ENCODE data around the gene MRPL53.

The MRPL53 gene
- long read RNA-seq, donor 1, transcript MRPL53-201 (3 exons, 1,162 nt): major isoform, 84 of 90 reads
- long read RNA-seq, donor 1, partial matches to known transcripts: 0 of 90 reads
- long read RNA-seq, donor 1, other reads (novel, unspliced or antisense): 0 of 90 reads
- long read RNA-seq, donor 2, transcript MRPL53-201 (3 exons, 1,162 nt): major isoform, 44 of 53 reads
- long read RNA-seq, donor 2, partial matches to known transcripts: 6 of 53 reads
- long read RNA-seq, donor 2, other reads (novel, unspliced or antisense): 0 of 53 reads
- long read RNA-seq, donor 3, transcript MRPL53-201 (3 exons, 1,162 nt): major isoform, 30 of 33 reads
- long read RNA-seq, donor 3, partial matches to known transcripts: 0 of 33 reads
- long read RNA-seq, donor 3, other reads (novel, unspliced or antisense): 0 of 33 reads
- long read RNA-seq, donor 4, transcript MRPL53-201 (3 exons, 1,162 nt): major isoform, 36 of 44 reads
- long read RNA-seq, donor 4, partial matches to known transcripts: 5 of 44 reads
- long read RNA-seq, donor 4, other reads (novel, unspliced or antisense): 0 of 44 reads
- long read RNA-seq, donor 5, transcript MRPL53-201 (3 exons, 1,162 nt): major isoform, 70 of 76 reads
- long read RNA-seq, donor 5, partial matches to known transcripts: 0 of 76 reads
- long read RNA-seq, donor 5, other reads (novel, unspliced or antisense): 0 of 76 reads
- long read RNA-seq, donor 6, transcript MRPL53-201 (3 exons, 1,162 nt): major isoform, 46 of 50 reads
- long read RNA-seq, donor 6, partial matches to known transcripts: 0 of 50 reads
- long read RNA-seq, donor 6, other reads (novel, unspliced or antisense): 0 of 50 reads
- long read RNA-seq, donor 7, transcript MRPL53-201 (3 exons, 1,162 nt): major isoform, 98 of 112 reads
- long read RNA-seq, donor 7, partial matches to known transcripts: 7 of 112 reads
- long read RNA-seq, donor 7, other reads (novel, unspliced or antisense): 0 of 112 reads
- long read RNA-seq, donor 8, transcript MRPL53-201 (3 exons, 1,162 nt): major isoform, 62 of 68 reads
- long read RNA-seq, donor 8, partial matches to known transcripts: 0 of 68 reads
- long read RNA-seq, donor 8, other reads (novel, unspliced or antisense): 0 of 68 reads

GRCh38 chr2:74472086-74472944, at the start of gene MRPL53:
TSS of gene MRPL53 (minus strand) at chr2:74472680. CDS start at chr2:74472660, 20 bp downstream.
- DNase-seq: peak; percentile 95

DNA sequence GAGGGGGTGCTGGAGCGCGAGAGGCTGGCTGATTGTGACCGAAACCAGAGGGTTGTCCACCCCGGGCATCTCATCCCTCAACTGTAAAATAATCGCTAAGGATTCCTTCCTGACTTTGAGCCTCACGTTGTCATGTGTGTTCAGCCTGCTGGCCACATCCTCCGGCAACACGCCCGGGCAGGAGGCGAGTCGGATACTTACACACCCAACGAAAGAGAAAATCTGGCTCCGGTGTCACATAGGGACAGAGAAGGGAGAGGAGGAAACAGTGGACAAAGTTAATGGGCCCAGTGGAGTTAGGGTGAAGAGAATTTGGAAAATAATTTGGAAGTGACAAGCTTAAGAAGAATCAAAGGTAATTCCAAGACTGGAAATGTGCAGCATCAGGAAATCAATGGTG, 44.2 kb upstream of the MRPL53 start:
- DNase-seq: no peak

DNA sequence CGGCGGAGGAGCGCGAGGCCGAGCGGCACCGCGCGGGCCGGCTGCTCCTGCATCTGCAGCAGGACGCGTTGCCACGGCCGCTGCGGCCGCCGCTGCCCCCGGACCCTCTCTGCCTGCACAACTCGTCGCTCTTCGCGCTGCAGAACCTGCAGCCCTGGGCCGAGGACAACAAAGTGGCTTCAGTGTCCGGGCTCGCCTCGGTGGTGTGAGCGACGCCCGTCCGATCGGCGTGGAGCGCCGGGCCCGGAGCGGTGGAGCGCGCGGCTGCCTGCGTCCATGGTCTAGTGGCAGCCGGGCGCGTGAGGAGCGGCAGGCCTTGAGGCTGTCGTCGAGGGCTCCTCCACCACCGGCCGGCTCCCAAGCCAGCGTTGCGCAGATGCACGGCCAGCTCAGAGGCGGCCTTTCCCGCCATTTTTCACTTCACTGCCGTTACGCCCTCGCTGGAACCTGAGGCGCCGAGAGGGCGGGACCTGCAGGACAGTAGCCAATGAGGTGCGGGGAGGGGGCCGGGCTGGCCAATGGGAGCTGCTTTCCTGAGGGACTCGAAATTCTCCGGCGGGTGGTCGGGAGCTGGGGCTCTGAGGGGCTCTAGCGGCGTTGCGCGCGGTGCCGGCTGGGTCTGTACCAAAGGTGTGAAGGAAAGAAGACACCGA, 43.6 kb upstream of the MRPL53 start:
- peak; percentile 81 for DNase-seq

GRCh38 chr2:74515271-74515980, 42.9 kb upstream of the MRPL53 start:
- no peak for DNase-seq

DNA sequence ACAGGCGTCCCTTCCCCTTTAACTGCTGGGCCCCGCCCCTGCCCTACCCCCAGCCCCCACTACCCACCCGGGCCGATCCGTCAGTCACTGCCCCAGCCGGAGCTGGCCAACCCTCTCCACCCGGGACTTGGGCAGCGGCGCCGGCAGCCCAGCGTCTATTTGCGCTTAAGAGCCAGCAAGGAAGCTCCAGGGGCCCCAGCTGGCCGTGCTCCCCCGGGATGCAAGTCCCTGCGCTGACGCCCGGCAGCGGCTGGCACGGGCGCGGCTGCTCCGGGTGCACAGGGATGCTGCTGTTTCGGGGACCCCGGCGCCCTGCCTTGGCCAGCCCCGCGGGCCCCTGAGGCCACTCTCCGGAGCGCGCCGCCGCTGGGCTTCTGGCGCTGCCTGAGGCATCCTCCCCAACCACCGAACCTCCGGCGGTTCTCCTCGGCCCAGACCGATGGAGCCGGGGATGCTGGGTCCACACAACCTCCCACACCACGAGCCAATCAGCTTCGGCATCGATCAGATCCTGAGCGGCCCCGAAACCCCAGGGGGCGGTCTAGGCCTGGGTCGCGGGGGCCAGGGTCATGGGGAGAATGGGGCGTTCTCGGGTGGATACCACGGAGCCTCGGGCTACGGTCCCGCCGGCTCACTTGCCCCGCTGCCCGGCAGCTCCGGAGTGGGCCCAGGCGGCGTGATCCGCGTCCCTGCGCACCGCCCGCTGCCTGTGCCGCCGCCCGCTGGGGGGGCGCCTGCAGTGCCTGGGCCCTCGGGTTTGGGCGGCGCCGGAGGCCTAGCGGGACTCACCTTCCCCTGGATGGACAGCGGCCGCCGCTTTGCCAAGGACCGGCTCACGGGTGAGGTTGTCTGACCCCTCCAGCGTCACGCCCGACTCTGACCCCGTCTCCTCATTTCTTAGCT, 42.1 kb upstream of the MRPL53 start, which contains the start of gene TLX2:
TSS of gene TLX2 (plus strand) at position 83 of the 903 bp plus-strand sequence. CDS start at position 440, 357 bp downstream.
- peak; percentile 70 for DNase-seq

- peak; percentile 74 for DNase-seq
Observed at GRCh38 chr2:74513605-74514367, 41.3 kb upstream of the MRPL53 start.

DNA sequence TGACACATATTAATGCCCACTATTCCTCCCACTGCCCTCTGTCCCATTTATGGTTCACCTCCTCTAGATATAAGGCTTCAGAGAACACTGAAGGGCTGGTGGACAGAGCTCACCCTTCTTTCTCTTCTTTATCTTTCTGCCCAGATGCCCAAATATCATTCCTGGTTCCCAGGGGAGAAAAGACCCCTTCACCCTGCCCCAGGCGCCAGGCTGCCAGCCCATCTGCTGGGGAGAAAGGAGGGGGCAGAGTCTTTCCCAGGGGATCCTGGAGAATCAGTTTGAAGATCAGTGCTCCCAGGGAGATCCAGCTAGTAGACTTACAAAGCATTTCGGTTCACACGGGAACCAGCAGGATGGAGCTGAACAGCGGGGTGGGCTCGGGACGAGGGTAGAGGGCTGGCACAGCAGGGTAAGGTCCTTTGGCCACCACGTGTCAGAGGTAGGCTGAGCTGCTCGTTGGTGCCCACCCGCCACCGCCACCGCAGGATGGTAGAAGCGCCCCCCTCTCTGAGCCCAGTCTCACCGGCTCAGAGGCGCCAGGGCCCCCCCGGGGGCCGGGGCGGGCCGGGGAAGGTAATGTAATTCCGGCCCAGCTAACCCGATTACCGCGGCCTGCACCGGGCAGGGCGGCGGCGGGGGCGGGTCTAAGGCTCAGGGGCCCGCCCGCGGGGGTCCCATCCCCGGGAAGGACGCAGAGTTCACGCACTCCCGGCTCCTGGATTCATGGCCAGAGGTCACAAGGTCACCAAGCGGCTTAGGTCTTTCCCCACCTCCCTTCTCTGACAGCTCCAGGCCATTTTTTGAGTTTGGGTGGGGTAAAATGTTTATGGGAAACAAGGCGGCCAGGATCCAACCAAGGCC, 40.5 kb upstream of the MRPL53 start:
- no peak for DNase-seq

DNA sequence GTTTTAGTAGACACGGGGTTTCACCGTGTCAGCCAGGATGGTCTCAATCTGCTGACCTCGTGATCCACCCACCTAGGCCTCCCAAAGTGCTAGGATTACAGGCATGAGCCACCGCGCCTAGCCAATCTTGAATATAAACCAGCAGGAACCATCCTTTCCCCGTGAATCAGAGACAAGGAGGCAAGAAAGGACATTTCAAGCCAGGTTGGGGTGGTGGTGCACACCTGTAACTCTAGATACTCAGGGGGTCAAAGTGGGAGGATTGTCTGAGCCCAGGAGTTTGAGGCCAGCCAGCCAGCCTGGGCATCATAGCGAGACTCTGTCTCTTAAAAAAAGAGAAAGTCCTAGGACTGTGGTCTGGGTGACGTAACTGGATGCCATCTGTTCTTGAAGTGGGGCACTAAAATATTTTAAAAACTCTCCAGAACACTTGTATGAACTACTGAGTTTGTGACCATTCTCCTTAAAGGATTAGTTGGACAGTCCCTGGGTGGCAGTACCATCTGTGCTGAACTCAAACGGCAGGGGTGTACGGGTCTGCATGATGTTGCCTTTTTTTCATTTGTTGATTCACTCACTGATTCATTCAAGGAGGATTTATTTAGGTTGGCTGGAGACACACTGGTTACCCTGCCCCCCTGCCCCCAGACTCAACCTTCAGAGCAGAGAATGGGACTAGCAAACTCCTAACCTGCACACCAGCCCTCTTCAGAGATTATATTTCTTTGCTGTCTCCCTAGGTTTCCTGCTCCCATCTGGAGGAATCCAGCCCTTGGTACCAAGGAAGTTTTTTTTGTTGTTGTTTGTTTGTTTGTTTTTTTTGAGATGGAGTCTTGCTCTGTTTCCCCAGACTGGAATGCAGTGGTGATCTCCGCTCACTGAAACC, 38.9 kb upstream of the MRPL53 start:
- no peak for DNase-seq

GRCh38 chr2:74510272-74510671, 37.8 kb upstream of the MRPL53 start:
- no peak for DNase-seq

DNA sequence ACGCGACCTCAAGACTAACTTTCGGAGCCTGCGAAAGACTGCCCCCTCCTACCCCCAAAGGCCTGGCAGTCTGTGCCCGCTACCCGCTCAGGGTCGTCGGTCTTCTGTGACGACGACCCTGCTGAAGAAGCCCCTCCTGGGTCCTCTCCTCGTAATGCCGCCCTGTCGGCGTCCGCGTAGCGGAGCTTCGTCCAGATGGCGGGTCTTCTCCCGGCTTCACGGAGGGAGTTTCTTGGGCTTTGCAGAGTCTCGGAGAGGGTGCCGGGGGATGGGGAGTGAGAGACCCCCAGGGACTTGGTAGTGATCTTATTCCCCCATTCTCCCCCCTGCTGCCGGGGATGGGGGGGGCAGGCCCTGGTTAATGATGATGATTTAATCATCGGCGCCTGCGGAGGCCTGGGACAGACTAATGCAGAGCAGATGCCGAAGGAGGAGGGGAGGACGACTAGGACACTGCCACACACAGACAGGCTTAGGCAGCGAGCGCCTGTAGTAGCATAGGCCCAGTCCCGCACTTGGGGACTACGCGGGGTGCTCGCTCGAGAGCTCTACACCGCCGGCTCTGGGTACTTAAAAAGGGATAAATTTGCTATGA, 35.5 kb upstream of the MRPL53 start:
- peak; percentile 87 for DNase-seq

- DNase-seq: peak; percentile 100
Observed at GRCh38 chr2:74507145-74507925, 34.9 kb upstream of the MRPL53 start, which contains the start of gene PCGF1. TSS of gene PCGF1 (minus strand) at chr2:74507695. CDS start at chr2:74507668, 27 bp downstream.

DNA sequence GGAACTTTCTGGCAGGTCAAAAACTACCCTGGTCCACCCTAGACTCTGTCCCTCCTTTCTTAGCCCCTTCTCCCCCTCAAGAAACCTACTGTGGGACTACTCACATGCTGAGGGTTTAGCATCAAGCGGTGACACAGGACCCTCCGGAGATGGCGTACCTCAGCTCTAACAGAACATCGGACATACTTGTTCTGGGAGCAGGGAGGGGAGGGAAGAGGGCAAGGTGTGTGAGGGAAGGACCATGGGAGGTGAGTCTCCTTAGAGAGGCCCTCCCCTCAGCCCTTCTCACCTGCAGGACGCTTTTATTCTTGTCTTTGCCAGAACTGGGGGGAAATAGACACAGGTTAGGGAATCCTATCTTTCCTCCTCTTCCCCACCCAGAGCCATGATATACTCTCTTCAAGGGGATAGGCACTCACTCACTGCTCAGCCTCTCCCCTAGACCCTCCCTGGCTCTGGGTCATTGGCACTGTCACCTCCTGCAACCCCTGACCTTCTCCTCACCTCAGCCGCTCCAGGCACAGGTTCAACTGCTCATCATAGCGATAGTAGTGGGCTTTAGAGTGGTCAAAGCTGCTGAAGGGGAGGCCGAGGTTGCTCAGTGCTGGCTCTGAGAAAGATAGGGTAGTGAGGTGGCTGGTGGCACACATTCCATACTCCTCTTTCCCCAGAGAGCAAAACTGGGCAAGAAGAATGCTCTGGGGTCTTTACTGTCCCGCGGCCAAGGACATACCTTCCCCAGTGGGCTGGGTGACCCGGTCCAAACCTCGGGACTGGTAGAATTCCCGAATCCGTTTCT, 33.2 kb upstream of the MRPL53 start:
- no peak for DNase-seq

DNA sequence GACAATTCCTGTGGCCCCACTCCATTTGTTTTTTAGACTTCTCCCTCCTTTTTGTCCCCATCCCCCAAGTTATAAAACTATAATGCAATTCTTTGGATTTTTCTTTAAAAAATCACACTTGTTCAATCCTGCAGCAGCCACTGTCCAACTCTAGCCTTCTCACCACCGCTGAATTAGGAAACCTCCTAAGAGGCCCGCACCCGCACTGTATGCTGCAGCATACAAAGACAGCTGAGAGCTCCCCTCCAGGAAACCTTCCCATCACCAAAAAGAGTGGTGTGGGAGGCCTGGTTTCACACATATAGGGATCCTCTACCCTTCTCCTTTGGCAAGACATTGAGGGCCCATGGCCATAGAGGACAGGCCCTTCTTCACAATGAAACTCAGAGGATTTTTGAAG, 32.1 kb upstream of the MRPL53 start:
- no peak for DNase-seq

Measured in right kidney (tissue), 9 donors.